Smooth muscle cell (in vitro differentiated cells): ENCODE data around the gene MPND. TPM values are rescaled to one million over a fixed set of nuclear protein-coding genes. Genes with fewer than 3 reads are reported as not detected.
A peak's percentile ranks its signal among the peaks of the same experiment; 100 is the strongest.

Source experiments
- DNase-seq: peaks from one replicate; lab custom pipeline; 2025; ENCODE audit not compliant: unreplicated experiment; lab: John Stamatoyannopoulos, UW
- H2AFZ ChIP-seq: fragments of 200-600 bp; sonication (generic); 2 replicates; pipeline ENCODE4 v1.6.0; 2016; ENCODE audit warnings: antibody characterized with exemption, low read depth, mild to moderate bottlenecking
- H3F3A ChIP-seq: fragments of 200-600 bp; sonication (generic); 2 replicates; pipeline ENCODE4 v1.6.0; 2017; ENCODE audit warnings: antibody characterized with exemption, low read depth
- H3K27ac ChIP-seq: fragments of 200-600 bp; sonication (generic); 2 replicates; pipeline ENCODE4 v1.5.1; 2016; ENCODE audit warnings: low read depth, mild to moderate bottlenecking
- H3K27me3 ChIP-seq: fragments of 200-600 bp; sonication (generic); 2 replicates; pipeline ENCODE4 v1.6.1; 2016; ENCODE audit warnings: low read depth, mild to moderate bottlenecking
- H3K36me3 ChIP-seq: fragments of 200-600 bp; sonication (generic); 2 replicates; pipeline ENCODE4 v1.5.1; 2016; ENCODE audit warnings: low read depth
- H3K4me1 ChIP-seq: fragments of 200-600 bp; sonication (generic); 2 replicates; pipeline ENCODE4 v1.5.1; 2016; ENCODE audit warnings: low read depth
- H3K4me2 ChIP-seq: fragments of 200-600 bp; sonication (generic); 2 replicates; pipeline ENCODE4 v1.6.0; 2016; ENCODE audit warnings: mild to moderate bottlenecking
- H3K4me3 ChIP-seq: fragments of 200-600 bp; sonication (generic); 2 replicates; pipeline ENCODE4 v1.5.1; 2016; ENCODE audit warnings: mild to moderate bottlenecking
- H3K79me2 ChIP-seq: fragments of 200-600 bp; sonication (generic); 2 replicates; pipeline ENCODE4 v1.6.0; 2016; ENCODE audit warnings: low read depth, mild to moderate bottlenecking
- H3K9ac ChIP-seq: fragments of 200-600 bp; sonication (generic); 2 replicates; pipeline ENCODE4 v1.6.0; 2016; ENCODE audit warnings: low read depth
- H3K9me3 ChIP-seq: fragments of 200-600 bp; sonication (generic); replicated peaks from 2 replicates; pipeline ENCODE4 v1.5.1; 2016; ENCODE audit warnings: low read depth
- H4K20me1 ChIP-seq: fragments of 200-600 bp; sonication (generic); 2 replicates; pipeline ENCODE4 v1.6.0; 2016; ENCODE audit warnings: low read depth
- WGBS: methylation state at CpG from one replicate; pipeline ENCODE4 v1.1.7; 2016; ENCODE audit warnings: low lambda C conversion rate; 5-methylcytosine and 5-hydroxymethylcytosine counted together
- polyA plus RNA-seq: library from polyadenylated mRNA; unstranded; fragments of >200 nt; fragmentation: Nextera tagmentation; extraction: Ambion mirVana; gene quantifications from 2 replicates; pipeline ENCODE4 v1.2.1, GENCODE V29; 2016
- total RNA-seq: library from RNA; depleted of rRNA; stranded (reverse); fragments of >200 nt; gene quantifications from 2 replicates; pipeline ENCODE4 v1.2.3, GENCODE V29; 2014
- TF ChIP-seq, protein P1 (sequence below): fragments of 200-600 bp; sonication (generic); IDR thresholded peaks from 2 replicates; pipeline ENCODE4 v1.5.1; 2017; ENCODE audit warnings: borderline replicate concordance, mild to moderate bottlenecking, antibody characterized with exemption; ENCODE audit not compliant: insufficient read depth, poor library complexity, severe bottlenecking

The MPND gene
- total and polyA plus RNA-seq, 2 experiments from 2014 or later, result 3.9 to 10.9 TPM

DNA sequence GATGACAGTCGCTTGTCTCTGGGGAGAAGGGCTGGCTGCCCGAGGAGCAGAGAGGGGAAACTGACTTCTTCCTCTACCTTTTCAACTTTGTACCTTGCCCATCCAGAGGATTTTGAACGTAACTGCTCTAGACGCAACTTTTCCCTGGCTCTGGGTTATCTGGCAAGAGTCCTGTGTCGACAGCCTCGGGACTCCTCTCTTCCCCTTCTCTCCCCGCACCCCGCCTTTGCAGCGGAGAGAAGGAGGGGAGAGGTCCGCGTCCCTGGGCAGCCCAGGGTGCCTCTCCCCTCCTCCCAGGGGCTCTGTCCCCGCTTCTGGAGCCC, 56.4 kb downstream of the MPND start:
- Histone ChIP-seq H3K4me2 (peak overlapping the region; percentile 100), H4K20me1 (peaks cover 51% of the 10 kb centered on the region)

DNA sequence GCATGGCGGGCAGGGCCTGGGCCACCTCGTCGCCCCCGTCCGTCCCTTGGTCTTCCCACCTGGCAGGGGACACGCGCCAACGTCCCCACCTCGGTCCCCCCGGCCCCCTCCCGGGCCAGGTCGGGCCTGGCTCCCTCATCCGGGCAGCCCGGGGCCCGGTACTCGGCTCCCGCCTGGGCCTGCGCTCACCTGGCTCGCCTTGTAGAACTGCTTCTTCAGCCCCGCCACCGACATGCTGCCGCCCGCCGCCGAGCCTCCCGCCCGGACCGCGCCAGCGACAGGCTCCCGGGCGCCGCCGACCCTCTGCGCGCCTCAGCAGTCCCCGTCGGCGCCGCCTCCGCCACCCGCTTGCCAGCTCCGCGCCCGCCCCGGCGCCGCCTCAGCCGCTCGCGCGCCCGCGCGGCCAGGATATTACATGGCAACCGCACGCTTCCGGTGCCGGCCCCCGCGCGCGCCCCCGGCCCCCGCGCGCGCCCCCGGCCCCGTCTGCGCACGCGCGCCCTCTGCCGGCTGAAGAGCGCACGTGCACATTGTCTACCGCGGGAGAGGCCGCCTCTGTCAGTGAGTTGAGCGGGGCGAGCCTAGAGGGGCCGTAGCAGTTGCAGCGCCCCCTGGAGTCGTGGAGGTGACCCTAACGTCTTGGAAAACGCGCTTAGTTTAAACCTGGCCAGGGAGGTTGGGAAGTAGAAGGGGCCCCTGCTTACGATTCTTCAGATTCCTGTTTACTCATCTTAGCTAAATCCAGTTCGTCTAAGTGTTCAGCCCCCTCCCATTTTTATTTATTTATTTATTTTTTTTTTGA, 57.0 kb downstream of the MPND start, which contains the start of gene SH3GL1:
Gene SH3GL1, minus strand, starts transcription at position 413 of the 802 bp plus-strand sequence. Its CDS starts 179 bp downstream, at position 234.
- Histone ChIP-seq H2AFZ (no peak within 1 kb of the TSS), H3K27me3 (no peaks in the 10 kb centered on the region), H3K4me2 (peak within 1 kb of the TSS; percentile 100), H3F3A (peaks cover 24% of the 10 kb centered on the region), H3K4me1 (peaks cover 22% of the 10 kb centered on the region), H3K4me3 (peak within 1 kb of the TSS; percentile 98), H3K9ac (peak within 1 kb of the TSS; percentile 98), H3K36me3 (no peaks in the 10 kb centered on the region), H3K9me3 (no peaks in the 10 kb centered on the region), H4K20me1 (peaks cover 45% of the 10 kb centered on the region), H3K79me2 (peaks cover 77% of the 10 kb centered on the region), H3K27ac (peak within 1 kb of the TSS; percentile 95)
- 1% methylated on average over 44 of the region's 90 CpGs for WGBS
- peak; percentile 79 for DNase-seq
- TF ChIP-seq, protein P1, sequence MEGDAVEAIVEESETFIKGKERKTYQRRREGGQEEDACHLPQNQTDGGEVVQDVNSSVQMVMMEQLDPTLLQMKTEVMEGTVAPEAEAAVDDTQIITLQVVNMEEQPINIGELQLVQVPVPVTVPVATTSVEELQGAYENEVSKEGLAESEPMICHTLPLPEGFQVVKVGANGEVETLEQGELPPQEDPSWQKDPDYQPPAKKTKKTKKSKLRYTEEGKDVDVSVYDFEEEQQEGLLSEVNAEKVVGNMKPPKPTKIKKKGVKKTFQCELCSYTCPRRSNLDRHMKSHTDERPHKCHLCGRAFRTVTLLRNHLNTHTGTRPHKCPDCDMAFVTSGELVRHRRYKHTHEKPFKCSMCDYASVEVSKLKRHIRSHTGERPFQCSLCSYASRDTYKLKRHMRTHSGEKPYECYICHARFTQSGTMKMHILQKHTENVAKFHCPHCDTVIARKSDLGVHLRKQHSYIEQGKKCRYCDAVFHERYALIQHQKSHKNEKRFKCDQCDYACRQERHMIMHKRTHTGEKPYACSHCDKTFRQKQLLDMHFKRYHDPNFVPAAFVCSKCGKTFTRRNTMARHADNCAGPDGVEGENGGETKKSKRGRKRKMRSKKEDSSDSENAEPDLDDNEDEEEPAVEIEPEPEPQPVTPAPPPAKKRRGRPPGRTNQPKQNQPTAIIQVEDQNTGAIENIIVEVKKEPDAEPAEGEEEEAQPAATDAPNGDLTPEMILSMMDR, result peak; percentile 89

More for the DNA sequence above, 56.4 kb downstream of the MPND start:
- H2AFZ ChIP-seq, result no peak overlapping the region
- WGBS, result 0% methylated on average over 8 of the region's 12 CpGs
- H3K9me3 ChIP-seq, result no peaks in the 10 kb centered on the region
- H3K27ac ChIP-seq, result peak overlapping the region; percentile 92
- H3K27me3 ChIP-seq, result no peaks in the 10 kb centered on the region
- peak overlapping the region; percentile 98 for H3K9ac ChIP-seq
- H3K4me3 ChIP-seq, result peak overlapping the region; percentile 98
- peaks cover 29% of the 10 kb centered on the region for H3F3A ChIP-seq
- no peaks in the 10 kb centered on the region for H3K36me3 ChIP-seq
- H3K4me1 ChIP-seq, result peaks cover 26% of the 10 kb centered on the region
- no peak for DNase-seq
- TF ChIP-seq, protein P1, result no peak
- H3K79me2 ChIP-seq, result peaks cover 77% of the 10 kb centered on the region

DNA sequence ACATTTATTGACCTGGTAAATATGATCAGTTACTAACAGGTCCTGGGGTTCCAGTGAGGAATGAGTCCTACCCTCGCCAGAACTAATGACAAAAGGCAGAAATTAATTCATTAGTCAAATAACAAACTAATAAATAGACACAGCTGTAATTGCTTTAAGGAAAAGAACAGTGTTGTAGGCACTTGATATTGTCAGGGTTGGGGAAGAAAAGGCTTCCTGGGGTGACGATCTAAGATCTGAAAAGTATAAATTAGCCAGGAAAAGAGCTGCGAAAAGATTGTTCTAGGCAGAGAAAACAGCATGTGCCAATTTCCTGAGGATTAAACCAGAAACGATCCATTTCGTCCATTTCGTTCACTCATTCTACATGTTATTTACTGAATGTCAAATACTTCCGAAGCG, 58.4 kb downstream of the MPND start:
- no peaks in the 10 kb centered on the region for H3K36me3 ChIP-seq
- no peak for DNase-seq
- no peaks in the 10 kb centered on the region for H3K9me3 ChIP-seq
- WGBS, result 20% methylated on average over 8 of the region's 8 CpGs
- H3K27me3 ChIP-seq, result no peaks in the 10 kb centered on the region
- H3K9ac ChIP-seq, result peak overlapping the region; percentile 86
- H3K4me3 ChIP-seq, result peak overlapping the region; percentile 61
- TF ChIP-seq, protein P1, result no peak
- peaks cover 31% of the 10 kb centered on the region for H4K20me1 ChIP-seq
- H3K4me1 ChIP-seq, result peaks cover 19% of the 10 kb centered on the region
- H2AFZ ChIP-seq, result peak overlapping the region; percentile 66
- peak overlapping the region; percentile 95 for H3K27ac ChIP-seq
- H3F3A ChIP-seq, result peaks cover 9% of the 10 kb centered on the region
- peak overlapping the region; percentile 93 for H3K4me2 ChIP-seq
- peaks cover 77% of the 10 kb centered on the region for H3K79me2 ChIP-seq
